ENCODE results near the gene NXPH3.

NXPH3 gene

DNA sequence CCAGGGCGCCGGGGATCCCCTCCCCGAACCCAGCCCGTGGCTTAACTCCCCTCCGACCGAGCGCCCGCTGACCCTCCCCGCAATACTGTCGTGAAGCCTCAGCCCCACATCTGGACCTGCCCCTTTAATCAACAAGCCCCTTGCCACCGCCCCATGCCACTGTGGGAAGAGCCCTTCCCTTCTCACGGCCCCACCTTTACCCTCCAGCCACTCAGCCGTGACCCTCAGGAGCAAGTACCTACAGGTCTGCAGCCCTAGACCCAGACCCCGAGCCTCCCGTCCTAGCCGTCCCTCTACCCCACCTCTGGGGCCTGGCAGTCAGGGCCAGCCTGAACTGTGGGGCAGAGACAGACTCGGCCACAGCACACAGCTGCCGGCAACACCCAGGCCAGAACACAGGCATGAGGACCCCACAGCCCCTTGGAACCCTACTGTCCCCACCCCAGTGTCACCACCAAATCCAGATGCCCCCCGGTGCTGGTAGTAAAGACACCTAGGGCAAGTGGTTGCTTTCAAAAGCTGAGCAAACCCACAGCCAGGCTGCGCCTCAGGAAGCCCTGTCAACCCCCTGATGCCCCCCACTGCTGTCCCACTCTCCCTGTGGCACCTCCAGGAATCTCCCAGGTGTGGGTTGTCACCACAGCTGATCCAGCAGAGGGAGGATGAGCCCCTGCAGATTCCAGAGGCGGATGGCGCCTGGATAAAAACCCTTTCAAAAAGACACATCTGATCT lies 1.4 kb downstream of the NXPH3 start (continued):
- TF ChIP-seq ZNF133 (tag by site-specific recombination; IDR thresholded peaks at IDR 0.05) (no peak), WT1 (tag by site-specific recombination; IDR thresholded peaks at IDR 0.05) (no peak), MEIS1 (CRISPR knock-in tag; IDR thresholded peaks at IDR 0.05; ENCODE audit: borderline replicate concordance) (no peak), ZNF777 (tag by site-specific recombination; IDR thresholded peaks at IDR 0.05; ENCODE audit: borderline replicate concordance) (no peak), GLIS1 (tag by site-specific recombination; IDR thresholded peaks at IDR 0.05) (peak; percentile 51; the same call in 1 of the 2 replicates), ZNF473 (tag by site-specific recombination; IDR thresholded peaks at IDR 0.05) (no peak), GFI1B (tag by site-specific recombination; IDR thresholded peaks at IDR 0.05) (no peak), ZNF146 (tag by site-specific recombination; IDR thresholded peaks at IDR 0.05) (no peak), ZNF157 (tag by site-specific recombination; IDR thresholded peaks at IDR 0.05) (no peak), ZNF623 (tag by site-specific recombination; IDR thresholded peaks at IDR 0.05) (no peak), OSR2 (tag by site-specific recombination; IDR thresholded peaks at IDR 0.05) (no peak), ZNF510 (tag by site-specific recombination; IDR thresholded peaks at IDR 0.05; ENCODE audit: insufficient replicate concordance) (no peak), ZNF785 (tag by site-specific recombination; IDR thresholded peaks at IDR 0.05) (no peak), ZBTB48 (tag by site-specific recombination; IDR thresholded peaks at IDR 0.05) (0 out of 2 replicates have a peak, but pooled peaks have one; percentile 60), ZNF311 (tag by site-specific recombination; IDR thresholded peaks at IDR 0.05; ENCODE audit: borderline replicate concordance) (no peak), SCRT1 (tag by site-specific recombination; IDR thresholded peaks at IDR 0.05; ENCODE audit: borderline replicate concordance) (no peak), ZFP37 (tag by site-specific recombination; IDR thresholded peaks at IDR 0.05) (no peak)
- TF ChIP-seq, protein P1, sequence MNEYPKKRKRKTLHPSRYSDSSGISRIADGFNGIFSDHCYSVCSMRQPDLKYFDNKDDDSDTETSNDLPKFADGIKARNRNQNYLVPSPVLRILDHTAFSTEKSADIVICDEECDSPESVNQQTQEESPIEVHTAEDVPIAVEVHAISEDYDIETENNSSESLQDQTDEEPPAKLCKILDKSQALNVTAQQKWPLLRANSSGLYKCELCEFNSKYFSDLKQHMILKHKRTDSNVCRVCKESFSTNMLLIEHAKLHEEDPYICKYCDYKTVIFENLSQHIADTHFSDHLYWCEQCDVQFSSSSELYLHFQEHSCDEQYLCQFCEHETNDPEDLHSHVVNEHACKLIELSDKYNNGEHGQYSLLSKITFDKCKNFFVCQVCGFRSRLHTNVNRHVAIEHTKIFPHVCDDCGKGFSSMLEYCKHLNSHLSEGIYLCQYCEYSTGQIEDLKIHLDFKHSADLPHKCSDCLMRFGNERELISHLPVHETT (tag by site-specific recombination; IDR thresholded peaks at IDR 0.05), result no peak
- TF ChIP-seq, protein P2, sequence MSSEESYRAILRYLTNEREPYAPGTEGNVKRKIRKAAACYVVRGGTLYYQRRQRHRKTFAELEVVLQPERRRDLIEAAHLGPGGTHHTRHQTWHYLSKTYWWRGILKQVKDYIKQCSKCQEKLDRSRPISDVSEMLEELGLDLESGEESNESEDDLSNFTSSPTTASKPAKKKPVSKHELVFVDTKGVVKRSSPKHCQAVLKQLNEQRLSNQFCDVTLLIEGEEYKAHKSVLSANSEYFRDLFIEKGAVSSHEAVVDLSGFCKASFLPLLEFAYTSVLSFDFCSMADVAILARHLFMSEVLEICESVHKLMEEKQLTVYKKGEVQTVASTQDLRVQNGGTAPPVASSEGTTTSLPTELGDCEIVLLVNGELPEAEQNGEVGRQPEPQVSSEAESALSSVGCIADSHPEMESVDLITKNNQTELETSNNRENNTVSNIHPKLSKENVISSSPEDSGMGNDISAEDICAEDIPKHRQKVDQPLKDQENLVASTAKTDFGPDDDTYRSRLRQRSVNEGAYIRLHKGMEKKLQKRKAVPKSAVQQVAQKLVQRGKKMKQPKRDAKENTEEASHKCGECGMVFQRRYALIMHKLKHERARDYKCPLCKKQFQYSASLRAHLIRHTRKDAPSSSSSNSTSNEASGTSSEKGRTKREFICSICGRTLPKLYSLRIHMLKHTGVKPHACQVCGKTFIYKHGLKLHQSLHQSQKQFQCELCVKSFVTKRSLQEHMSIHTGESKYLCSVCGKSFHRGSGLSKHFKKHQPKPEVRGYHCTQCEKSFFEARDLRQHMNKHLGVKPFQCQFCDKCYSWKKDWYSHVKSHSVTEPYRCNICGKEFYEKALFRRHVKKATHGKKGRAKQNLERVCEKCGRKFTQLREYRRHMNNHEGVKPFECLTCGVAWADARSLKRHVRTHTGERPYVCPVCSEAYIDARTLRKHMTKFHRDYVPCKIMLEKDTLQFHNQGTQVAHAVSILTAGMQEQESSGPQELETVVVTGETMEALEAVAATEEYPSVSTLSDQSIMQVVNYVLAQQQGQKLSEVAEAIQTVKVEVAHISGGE (tag by site-specific recombination; conservative IDR thresholded peaks at IDR 0.05; ENCODE audit: low read depth), result no peak
- TF ChIP-seq, protein P3, sequence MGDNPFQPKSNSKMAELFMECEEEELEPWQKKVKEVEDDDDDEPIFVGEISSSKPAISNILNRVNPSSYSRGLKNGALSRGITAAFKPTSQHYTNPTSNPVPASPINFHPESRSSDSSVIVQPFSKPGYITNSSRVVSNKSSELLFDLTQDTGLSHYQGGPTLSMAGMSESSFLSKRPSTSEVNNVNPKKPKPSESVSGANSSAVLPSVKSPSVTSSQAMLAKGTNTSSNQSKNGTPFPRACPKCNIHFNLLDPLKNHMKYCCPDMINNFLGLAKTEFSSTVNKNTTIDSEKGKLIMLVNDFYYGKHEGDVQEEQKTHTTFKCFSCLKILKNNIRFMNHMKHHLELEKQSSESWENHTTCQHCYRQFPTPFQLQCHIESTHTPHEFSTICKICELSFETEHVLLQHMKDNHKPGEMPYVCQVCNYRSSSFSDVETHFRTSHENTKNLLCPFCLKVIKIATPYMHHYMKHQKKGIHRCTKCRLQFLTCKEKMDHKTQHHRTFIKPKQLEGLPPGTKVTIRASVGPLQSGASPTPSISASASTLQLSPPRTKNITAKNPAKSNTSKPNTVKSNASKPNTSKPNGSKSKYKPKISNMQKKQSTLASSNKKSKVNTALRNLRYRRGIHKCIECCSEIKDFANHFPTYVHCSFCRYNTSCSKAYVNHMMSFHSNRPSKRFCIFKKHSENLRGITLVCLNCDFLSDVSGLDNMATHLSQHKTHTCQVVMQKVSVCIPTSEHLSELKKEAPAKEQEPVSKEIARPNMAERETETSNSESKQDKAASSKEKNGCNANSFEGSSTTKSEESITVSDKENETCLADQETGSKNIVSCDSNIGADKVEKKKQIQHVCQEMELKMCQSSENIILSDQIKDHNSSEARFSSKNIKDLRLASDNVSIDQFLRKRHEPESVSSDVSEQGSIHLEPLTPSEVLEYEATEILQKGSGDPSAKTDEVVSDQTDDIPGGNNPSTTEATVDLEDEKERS (tag by site-specific recombination; IDR thresholded peaks at IDR 0.05), result no peak
- TF ChIP-seq, protein P4, sequence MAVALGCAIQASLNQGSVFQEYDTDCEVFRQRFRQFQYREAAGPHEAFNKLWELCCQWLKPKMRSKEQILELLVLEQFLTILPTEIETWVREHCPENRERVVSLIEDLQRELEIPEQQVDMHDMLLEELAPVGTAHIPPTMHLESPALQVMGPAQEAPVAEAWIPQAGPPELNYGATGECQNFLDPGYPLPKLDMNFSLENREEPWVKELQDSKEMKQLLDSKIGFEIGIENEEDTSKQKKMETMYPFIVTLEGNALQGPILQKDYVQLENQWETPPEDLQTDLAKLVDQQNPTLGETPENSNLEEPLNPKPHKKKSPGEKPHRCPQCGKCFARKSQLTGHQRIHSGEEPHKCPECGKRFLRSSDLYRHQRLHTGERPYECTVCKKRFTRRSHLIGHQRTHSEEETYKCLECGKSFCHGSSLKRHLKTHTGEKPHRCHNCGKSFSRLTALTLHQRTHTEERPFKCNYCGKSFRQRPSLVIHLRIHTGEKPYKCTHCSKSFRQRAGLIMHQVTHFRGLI (tag by site-specific recombination; IDR thresholded peaks at IDR 0.05), result no peak
- TF ChIP-seq, protein P5, sequence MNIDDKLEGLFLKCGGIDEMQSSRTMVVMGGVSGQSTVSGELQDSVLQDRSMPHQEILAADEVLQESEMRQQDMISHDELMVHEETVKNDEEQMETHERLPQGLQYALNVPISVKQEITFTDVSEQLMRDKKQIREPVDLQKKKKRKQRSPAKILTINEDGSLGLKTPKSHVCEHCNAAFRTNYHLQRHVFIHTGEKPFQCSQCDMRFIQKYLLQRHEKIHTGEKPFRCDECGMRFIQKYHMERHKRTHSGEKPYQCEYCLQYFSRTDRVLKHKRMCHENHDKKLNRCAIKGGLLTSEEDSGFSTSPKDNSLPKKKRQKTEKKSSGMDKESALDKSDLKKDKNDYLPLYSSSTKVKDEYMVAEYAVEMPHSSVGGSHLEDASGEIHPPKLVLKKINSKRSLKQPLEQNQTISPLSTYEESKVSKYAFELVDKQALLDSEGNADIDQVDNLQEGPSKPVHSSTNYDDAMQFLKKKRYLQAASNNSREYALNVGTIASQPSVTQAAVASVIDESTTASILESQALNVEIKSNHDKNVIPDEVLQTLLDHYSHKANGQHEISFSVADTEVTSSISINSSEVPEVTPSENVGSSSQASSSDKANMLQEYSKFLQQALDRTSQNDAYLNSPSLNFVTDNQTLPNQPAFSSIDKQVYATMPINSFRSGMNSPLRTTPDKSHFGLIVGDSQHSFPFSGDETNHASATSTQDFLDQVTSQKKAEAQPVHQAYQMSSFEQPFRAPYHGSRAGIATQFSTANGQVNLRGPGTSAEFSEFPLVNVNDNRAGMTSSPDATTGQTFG (tag by site-specific recombination; IDR thresholded peaks at IDR 0.05; ENCODE audit: borderline replicate concordance), result no peak
- TF ChIP-seq, protein P6, sequence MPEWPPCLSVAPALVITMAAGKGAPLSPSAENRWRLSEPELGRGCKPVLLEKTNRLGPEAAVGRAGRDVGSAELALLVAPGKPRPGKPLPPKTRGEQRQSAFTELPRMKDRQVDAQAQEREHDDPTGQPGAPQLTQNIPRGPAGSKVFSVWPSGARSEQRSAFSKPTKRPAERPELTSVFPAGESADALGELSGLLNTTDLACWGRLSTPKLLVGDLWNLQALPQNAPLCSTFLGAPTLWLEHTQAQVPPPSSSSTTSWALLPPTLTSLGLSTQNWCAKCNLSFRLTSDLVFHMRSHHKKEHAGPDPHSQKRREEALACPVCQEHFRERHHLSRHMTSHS (tag by site-specific recombination; IDR thresholded peaks at IDR 0.05), result no peak
- TF ChIP-seq, protein P7, sequence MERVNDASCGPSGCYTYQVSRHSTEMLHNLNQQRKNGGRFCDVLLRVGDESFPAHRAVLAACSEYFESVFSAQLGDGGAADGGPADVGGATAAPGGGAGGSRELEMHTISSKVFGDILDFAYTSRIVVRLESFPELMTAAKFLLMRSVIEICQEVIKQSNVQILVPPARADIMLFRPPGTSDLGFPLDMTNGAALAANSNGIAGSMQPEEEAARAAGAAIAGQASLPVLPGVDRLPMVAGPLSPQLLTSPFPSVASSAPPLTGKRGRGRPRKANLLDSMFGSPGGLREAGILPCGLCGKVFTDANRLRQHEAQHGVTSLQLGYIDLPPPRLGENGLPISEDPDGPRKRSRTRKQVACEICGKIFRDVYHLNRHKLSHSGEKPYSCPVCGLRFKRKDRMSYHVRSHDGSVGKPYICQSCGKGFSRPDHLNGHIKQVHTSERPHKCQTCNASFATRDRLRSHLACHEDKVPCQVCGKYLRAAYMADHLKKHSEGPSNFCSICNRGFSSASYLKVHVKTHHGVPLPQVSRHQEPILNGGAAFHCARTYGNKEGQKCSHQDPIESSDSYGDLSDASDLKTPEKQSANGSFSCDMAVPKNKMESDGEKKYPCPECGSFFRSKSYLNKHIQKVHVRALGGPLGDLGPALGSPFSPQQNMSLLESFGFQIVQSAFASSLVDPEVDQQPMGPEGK (tag by site-specific recombination; IDR thresholded peaks at IDR 0.05), result no peak; the same call in 1 of the 2 replicates
